Ovary (tissue), 9 donors: ENCODE data around the gene LMNB1. TPM values are rescaled to one million over a fixed set of nuclear protein-coding genes. Genes with fewer than 3 reads are reported as not detected.

Source experiments
- DNase-seq, 5 donors: peaks; one replicate each; pipeline ENCODE4 v3.0.0-alpha.2; 2019 to 2020
- H3K27ac ChIP-seq, 2 donors: fragments of 200-600 bp; one replicate each; pipeline versions ENCODE4 v1.5.1 to v1.8.0; 2019 to 2022
- H3K27me3 ChIP-seq: fragments of 200-600 bp; one replicate; pipeline ENCODE4 v1.8.0; 2022
- H3K36me3 ChIP-seq: fragments of 200-600 bp; sonication (generic); one replicate; pipeline ENCODE4 v1.5.1; 2019
- H3K4me1 ChIP-seq: one replicate; pipeline ENCODE4 v1.8.1; 2013; ENCODE audit warnings: mild to moderate bottlenecking, moderate library complexity; ENCODE audit not compliant: insufficient read depth
- H3K4me3 ChIP-seq: fragments of 200-600 bp; sonication (generic); one replicate; pipeline ENCODE4 v1.5.1; 2017
- H3K9me3 ChIP-seq, 2 donors: fragments of 200-600 bp in 1 of 2; sonication (generic) in 1 of 2; one replicate each; pipeline versions ENCODE4 v1.5.1 to v1.8.1; 2013 to 2019; ENCODE audit warnings: mild to moderate bottlenecking in 1 of 2, moderate library complexity in 1 of 2
- CTCF ChIP-seq, 3 donors: fragments of 450-650 bp in 2 of 3; fragments of 200-600 bp in 1 of 3; IDR thresholded peaks; one replicate each; pipeline versions ENCODE4 v1.5.1 to v1.8.0; 2016 to 2022; ENCODE audit warnings: antibody characterized with exemption in 3 of 3, mild to moderate bottlenecking in 1 of 3
- EP300 ChIP-seq: sonication (generic); formaldehyde crosslinking; IDR thresholded peaks from one replicate; pipeline ENCODE4 v1.6.1; 2017; ENCODE audit warnings: antibody characterized with exemption
- POLR2A ChIP-seq: fragments of 450-650 bp; IDR thresholded peaks from one replicate; pipeline ENCODE4 v1.6.1; 2017; ENCODE audit warnings: antibody characterized with exemption, mild to moderate bottlenecking, moderate library complexity
- WGBS, 3 donors: extraction: QIAGEN DNeasy Blood & Tissue Kit in 1 of 3; methylation state at CpG; one replicate each; pipeline versions ENCODE4 v1.1.5 to v1.1.7; 2013 to 2017; 5-methylcytosine and 5-hydroxymethylcytosine counted together
- intact Hi-C, 4 donors: fragments of 100-400 bp; cut with DNase I; formaldehyde crosslinking; loops; one replicate each; pipeline versions ENCODE4 v1.11.0 to v1.15.1; 2022 to 2023
- polyA plus RNA-seq, 2 donors: library from polyadenylated mRNA; stranded (reverse); fragments of 200-250 nt in 1 of 2; fragments of 350-450 nt in 1 of 2; fragmentation: Illumina TruSeq in 1 of 2; extraction: RNeasy Lipid Tissue Mini Kit (QIAGEN cat#74804) in 1 of 2; gene quantifications; one replicate each; pipeline ENCODE4 v1.2.3, GENCODE V29; 2013 to 2014
- total RNA-seq, 7 donors: library from RNA; depleted of rRNA in 2 of 7; stranded (reverse); fragments of >200 nt in 2 of 7; fragmentation: NEBNext Ultra II Directional in 3 of 7; extraction: Animal tissue kit (Norgen Biotek cat#: 25700) in 3 of 7; gene quantifications; one replicate each; pipeline versions ENCODE4 v1.1.0 to v1.2.4, GENCODE V29; 2016 to 2023
- donor health status: DM: no; HTN: no; CAD: no; lungs with moderate emphysema.
- donor health status: DM: no; HTN: no; CAD: no.
- donor health status: Bipolar disorder and iron deficiency.
- donor health status: DM: yes; HTN: yes; CAD: no.
- donor health status: DM: no; HTN: no; CAD: no.
- donor health status: DM: yes; HTN: yes; CAD: no.

The LMNB1 gene
- total and polyA plus RNA-seq, 9 donors, result 3.0 to 10.0 (median 8.3) TPM

GRCh38 chr5:126746290-126746689, 30.6 kb upstream of the LMNB1 start:
- H3K27ac ChIP-seq, result no peak overlapping the region
- H3K4me1 ChIP-seq, result no peaks in the 10 kb centered on the region
- H3K27me3 ChIP-seq, result no peaks in the 10 kb centered on the region
- intact Hi-C loops, result no loop called here
- no peaks in the 10 kb centered on the region for H3K9me3 ChIP-seq
- DNase-seq, result no peak
- TF ChIP-seq EP300 (no peak), CTCF (IDR thresholded peaks at IDR 0.05) (no peak), POLR2A (no peak)
- H3K36me3 ChIP-seq, result no peaks in the 10 kb centered on the region
- H3K4me3 ChIP-seq, result no peak overlapping the region

GRCh38 chr5:126752081-126752785, 24.7 kb upstream of the LMNB1 start:
- no peak overlapping the region for H3K27ac ChIP-seq
- no peak overlapping the region for H3K4me3 ChIP-seq
- DNase-seq, result no peak
- no peaks in the 10 kb centered on the region for H3K9me3 ChIP-seq
- WGBS, 3 donors, result 82 to 94% (median 84%) methylated on average over 3 to 5 of the region's 5 CpGs
- H3K36me3 ChIP-seq, result no peaks in the 10 kb centered on the region
- no peaks in the 10 kb centered on the region for H3K4me1 ChIP-seq
- no peak for TF ChIP-seq EP300
- TF ChIP-seq CTCF (IDR thresholded peaks at IDR 0.05), result no peak
- intact Hi-C loops, result no loop called here
- no peaks in the 10 kb centered on the region for H3K27me3 ChIP-seq

DNA sequence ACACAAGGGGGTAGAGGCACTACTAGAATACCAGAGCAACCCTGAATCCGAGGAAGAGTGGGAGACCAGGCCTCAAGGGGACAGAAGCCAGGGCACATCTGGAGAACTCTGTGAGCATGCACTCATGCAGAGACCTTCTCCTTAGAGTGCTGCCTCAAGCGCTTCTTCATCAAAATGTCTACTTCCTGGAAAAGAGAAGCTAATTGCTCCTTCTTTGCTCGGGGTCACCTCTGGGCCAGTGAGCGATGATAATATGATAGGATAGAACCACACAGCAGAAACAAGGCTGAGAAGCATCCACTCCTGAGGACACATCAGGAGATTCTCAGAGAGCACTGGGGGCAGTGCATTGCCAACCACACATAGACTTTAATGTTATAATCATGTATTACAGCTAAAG, 23.7 kb upstream of the LMNB1 start:
- Histone ChIP-seq H3K36me3 (no peaks in the 10 kb centered on the region), H3K9me3 (no peaks in the 10 kb centered on the region), H3K4me3 (no peak overlapping the region), H3K4me1 (no peaks in the 10 kb centered on the region), H3K27ac (no peak overlapping the region), H3K27me3 (no peaks in the 10 kb centered on the region)
- intact Hi-C loops, result no loop called here
- TF ChIP-seq POLR2A, result no peak
- TF ChIP-seq CTCF (IDR thresholded peaks at IDR 0.05), result no peak
- no peak for DNase-seq
- WGBS, 3 donors, result 68 to 82% (median 73%) methylated on average over 4 of the region's 4 CpGs

GRCh38 chr5:126754609-126755008, 22.3 kb upstream of the LMNB1 start:
- Histone ChIP-seq H3K36me3 (no peaks in the 10 kb centered on the region), H3K9me3 (no peaks in the 10 kb centered on the region), H3K27ac (no peak overlapping the region), H3K27me3 (no peaks in the 10 kb centered on the region), H3K4me3 (no peak overlapping the region), H3K4me1 (no peaks in the 10 kb centered on the region)
- TF ChIP-seq CTCF (IDR thresholded peaks at IDR 0.05) (no peak), EP300 (no peak), POLR2A (no peak)
- no peak for DNase-seq
- intact Hi-C loops, result no loop called here
- 80 to 94% (median 92%) methylated on average over 4 of the region's 4 CpGs for WGBS, 3 donors
